Measurements from ENCODE around the gene EGFR.

Gene EGFR

DNA sequence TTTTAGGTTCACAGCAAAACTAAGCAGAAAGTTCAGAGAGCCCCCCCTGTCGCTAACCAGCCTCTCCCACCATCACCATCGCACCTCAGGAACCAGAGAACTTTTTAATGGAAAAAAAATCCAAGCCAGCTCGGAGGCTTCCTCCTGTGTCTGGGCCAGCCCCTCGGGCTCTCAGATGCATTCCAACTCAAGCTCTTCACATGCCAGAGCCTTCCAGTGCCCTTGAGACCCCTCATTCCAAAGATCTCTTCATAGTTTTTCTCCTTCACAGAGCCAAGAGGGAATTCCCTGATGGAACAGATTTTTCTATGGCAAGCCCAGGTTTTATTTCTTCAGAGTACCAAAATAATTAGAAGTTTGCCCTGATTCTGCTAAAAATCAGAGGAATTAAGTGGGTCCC, 192.9 kb downstream of the EGFR start:
- H3K27ac ChIP-seq, result no peak overlapping the region
- intact Hi-C loops (cut with DNase I; ENCODE audit: low total_unique reads), result no loop called here
- peaks cover 23 to 28% (median 24%) of the 10 kb centered on the region in 3 donors for H3K36me3 ChIP-seq
- H3K27me3 ChIP-seq, result no peaks in the 10 kb centered on the region
- H3K9me3 ChIP-seq, result no peaks in the 10 kb centered on the region
- H3K4me1 ChIP-seq, result no peaks in the 10 kb centered on the region
- TF ChIP-seq CTCF (IDR thresholded peaks at IDR 0.05), result no peak
- no peak for DNase-seq
- no peak overlapping the region for H3K4me3 ChIP-seq

DNA sequence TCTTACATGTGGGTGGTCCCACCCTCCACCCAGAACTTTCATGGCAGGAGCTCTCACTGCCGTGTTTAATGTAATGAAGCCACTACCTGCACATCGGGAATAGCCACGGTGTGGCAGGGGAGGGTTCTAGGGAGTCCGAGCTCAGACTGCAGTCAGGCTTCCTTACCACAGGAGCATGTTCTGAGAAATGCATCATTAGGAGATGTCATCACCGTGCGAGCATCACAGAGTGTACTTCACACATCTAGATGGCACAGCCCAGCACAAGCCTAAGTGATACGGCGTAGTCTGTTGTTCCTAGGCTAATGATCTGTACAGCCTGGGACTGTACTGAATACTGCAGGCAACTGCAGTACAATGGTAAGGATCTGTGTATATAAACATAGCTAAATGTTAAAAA, 193.4 kb downstream of the EGFR start:
- TF ChIP-seq CTCF (IDR thresholded peaks at IDR 0.05), result no peak
- Histone ChIP-seq H3K4me3 (no peak overlapping the region), H3K27me3 (no peaks in the 10 kb centered on the region), H3K27ac (no peak overlapping the region), H3K36me3 (peaks cover 19 to 23% (median 19%) of the 10 kb centered on the region in 3 donors), H3K4me1 (no peaks in the 10 kb centered on the region), H3K9me3 (no peaks in the 10 kb centered on the region)
- no peak for DNase-seq
- intact Hi-C loops (cut with DNase I; ENCODE audit: low total_unique reads), result no loop called here

DNA sequence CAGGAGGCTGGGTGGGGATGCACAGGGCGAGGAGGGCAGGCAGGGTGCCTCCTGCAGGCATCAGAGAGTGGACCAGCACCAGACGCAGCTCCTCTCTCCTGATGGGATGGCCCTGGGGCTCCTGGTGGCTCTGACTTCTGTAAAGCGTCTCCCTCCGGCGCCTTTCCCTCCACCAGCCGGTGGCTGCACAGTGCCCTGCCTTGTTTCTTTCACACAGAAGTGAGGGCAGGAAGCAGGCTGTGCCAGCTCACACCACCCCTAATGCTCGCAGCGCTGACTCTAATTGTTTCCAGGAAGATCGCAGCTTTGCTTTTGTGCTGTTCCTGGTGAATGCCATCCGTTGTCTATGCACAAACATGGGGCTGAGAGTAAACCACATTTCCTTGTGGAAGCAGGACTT, 194.0 kb downstream of the EGFR start:
- Histone ChIP-seq H3K4me3 (no peak overlapping the region), H3K9me3 (no peaks in the 10 kb centered on the region), H3K4me1 (no peaks in the 10 kb centered on the region), H3K27me3 (no peaks in the 10 kb centered on the region), H3K27ac (no peak overlapping the region), H3K36me3 (peaks cover 12 to 19% (median 17%) of the 10 kb centered on the region in 3 donors)
- intact Hi-C loops (cut with DNase I; ENCODE audit: low total_unique reads), result no loop called here
- TF ChIP-seq CTCF (IDR thresholded peaks at IDR 0.05), result no peak
- DNase-seq, result no peak

- H3K4me3 ChIP-seq, result no peak overlapping the region
- no peaks in the 10 kb centered on the region for H3K27me3 ChIP-seq
- no peak overlapping the region for H3K27ac ChIP-seq
- no peak for TF ChIP-seq CTCF (IDR thresholded peaks at IDR 0.05)
- H3K4me1 ChIP-seq, result no peaks in the 10 kb centered on the region
- DNase-seq, result no peak
- H3K9me3 ChIP-seq, result no peaks in the 10 kb centered on the region
- H3K36me3 ChIP-seq, result peaks cover 0 to 2% (median 0%) of the 10 kb centered on the region in 3 donors
- intact Hi-C loops (cut with DNase I; ENCODE audit: low total_unique reads), result no loop called here
Observed at GRCh38 chr7:55214707-55215106, 195.9 kb downstream of the EGFR start.

- no peaks in the 10 kb centered on the region for H3K4me1 ChIP-seq
- intact Hi-C loops (cut with DNase I; ENCODE audit: low total_unique reads), result no loop called here
- DNase-seq, result no peak
- H3K4me3 ChIP-seq, result no peak overlapping the region
- no peak for TF ChIP-seq CTCF (IDR thresholded peaks at IDR 0.05)
- H3K9me3 ChIP-seq, result peaks cover 0 to 11% (median 0%) of the 10 kb centered on the region in 3 donors
- no peak overlapping the region for H3K27ac ChIP-seq
- no peaks in the 10 kb centered on the region for H3K27me3 ChIP-seq
- H3K36me3 ChIP-seq, result no peaks in the 10 kb centered on the region
Observed at GRCh38 chr7:55223023-55223422, 204.2 kb downstream of the EGFR start.

DNA sequence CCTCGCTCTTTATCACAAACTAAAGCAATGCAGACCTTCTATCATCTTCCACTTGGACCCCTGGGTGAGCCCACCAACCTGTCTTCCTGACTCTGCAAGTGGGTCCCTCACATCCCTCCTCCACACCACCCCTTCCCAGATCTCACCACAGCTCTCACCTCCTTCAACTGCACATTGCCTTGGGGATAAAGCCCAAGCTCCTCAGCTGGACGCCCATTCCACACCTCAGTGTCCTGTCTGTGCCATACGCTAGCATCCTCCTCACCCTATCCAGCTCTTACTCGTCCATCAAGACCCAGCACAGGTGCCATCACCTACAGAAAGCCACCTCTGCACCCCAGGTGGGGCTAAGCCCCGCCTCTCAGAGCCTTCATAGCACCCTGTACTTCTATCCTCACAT, 205.3 kb downstream of the EGFR start:
- no peak for TF ChIP-seq CTCF (IDR thresholded peaks at IDR 0.05)
- DNase-seq, result no peak
- Histone ChIP-seq H3K9me3 (peaks cover 0 to 11% (median 0%) of the 10 kb centered on the region in 3 donors), H3K36me3 (no peaks in the 10 kb centered on the region), H3K4me3 (no peak overlapping the region), H3K27me3 (no peaks in the 10 kb centered on the region), H3K4me1 (no peaks in the 10 kb centered on the region), H3K27ac (no peak overlapping the region)
- intact Hi-C loops (cut with DNase I; ENCODE audit: low total_unique reads), result no loop called here

Measured in tibial artery (tissue), 4 donors.